HepG2 (cell line): ENCODE measurements around the gene ATN1. TPM values are rescaled to one million over a fixed set of nuclear protein-coding genes. Genes with fewer than 3 reads are reported as not detected.

ENCODE experiments used
- CBX1 ChIP-seq: IDR thresholded peaks from one replicate; pipeline ENCODE4 v1.6.1; 2016; ENCODE audit warnings: antibody characterized with exemption, low read depth
- FOXA3 ChIP-seq: IDR thresholded peaks from 2 replicates; pipeline ENCODE4 v1.6.1; 2016; ENCODE audit warnings: missing genetic modification reagents, missing compliant biosample characterization
- FOXM1 ChIP-seq: sonication (generic); formaldehyde crosslinking; IDR thresholded peaks from 2 replicates; pipeline ENCODE4 v1.5.0; 2020; ENCODE audit warnings: missing genetic modification reagents
- HES4 ChIP-seq: sonication (generic); formaldehyde crosslinking; IDR thresholded peaks from 2 replicates; pipeline ENCODE4 v1.9.0; 2021; ENCODE audit warnings: mild to moderate bottlenecking, missing genetic modification reagents, borderline replicate concordance
- HNF4G ChIP-seq, 2 experiments: sonication (generic) in 1 of 2; formaldehyde crosslinking in 1 of 2; IDR thresholded peaks; 2 replicates each; pipeline versions ENCODE4 v1.4.0 to v1.6.1; 2011 to 2020; ENCODE audit warnings: borderline replicate concordance in 2 of 2, low read depth in 2 of 2, mild to moderate bottlenecking in 2 of 2, low read length in 1 of 2, missing genetic modification reagents in 1 of 2, moderate library complexity in 1 of 2
- HOXD1 ChIP-seq: sonication (generic); formaldehyde crosslinking; IDR thresholded peaks from 2 replicates; pipeline ENCODE4 v1.5.0; 2020; ENCODE audit warnings: missing genetic modification reagents
- IRX3 ChIP-seq: sonication (generic); formaldehyde crosslinking; IDR thresholded peaks from 2 replicates; pipeline ENCODE4 v1.8.1; 2023; ENCODE audit warnings: mild to moderate bottlenecking, low read depth, missing genetic modification reagents, borderline replicate concordance
- JUND ChIP-seq: sonication (generic); formaldehyde crosslinking; IDR thresholded peaks from 2 replicates; pipeline ENCODE4 v1.8.0; 2022; ENCODE audit warnings: mild to moderate bottlenecking, missing genetic modification reagents
- NFE2 ChIP-seq: sonication (generic); formaldehyde crosslinking; IDR thresholded peaks from 2 replicates; pipeline ENCODE4 v1.4.0; 2020; ENCODE audit warnings: missing genetic modification reagents
- NFIC ChIP-seq: IDR thresholded peaks from 2 replicates; pipeline ENCODE4 v1.6.1; 2012; ENCODE audit warnings: mild to moderate bottlenecking, low read length, inconsistent platforms
- NFKBIZ ChIP-seq: IDR thresholded peaks from 2 replicates; pipeline ENCODE4 v1.6.1; 2018; ENCODE audit warnings: missing genetic modification reagents, missing compliant biosample characterization
- NKX3-1 ChIP-seq: sonication (generic); formaldehyde crosslinking; IDR thresholded peaks from 2 replicates; pipeline ENCODE4 v1.5.0; 2020; ENCODE audit warnings: missing genetic modification reagents
- POLR2G ChIP-seq: fragments of 200-400 bp; formaldehyde crosslinking; IDR thresholded peaks from 2 replicates; pipeline ENCODE4 v1.6.1; 2018; ENCODE audit warnings: mild to moderate bottlenecking, low read depth, low read length, moderate library complexity
- PRMT3 ChIP-seq: sonication (generic); formaldehyde crosslinking; IDR thresholded peaks from 2 replicates; pipeline ENCODE4 v1.8.1; 2022; ENCODE audit warnings: low read depth, mild to moderate bottlenecking, moderate library complexity, missing genetic modification reagents, borderline replicate concordance
- RBM22 ChIP-seq: fragments of 200-400 bp; formaldehyde crosslinking; optimal IDR thresholded peaks from 2 replicates; pipeline ENCODE3; 2017; ENCODE audit warnings: mild to moderate bottlenecking, low read length, moderate library complexity
- ZNF563 ChIP-seq: sonication (generic); formaldehyde crosslinking; IDR thresholded peaks from 2 replicates; pipeline ENCODE4 v1.8.0; 2022; ENCODE audit warnings: mild to moderate bottlenecking, moderate library complexity, missing genetic modification reagents
- ZNF672 ChIP-seq: sonication (generic); formaldehyde crosslinking; IDR thresholded peaks from 2 replicates; pipeline ENCODE4 v1.8.1; 2022; ENCODE audit warnings: missing genetic modification reagents
- polyA plus RNA-seq, 8 experiments: library from polyadenylated mRNA; depleted of rRNA in 3 of 8; stranded (reverse) in 7 of 8; unstranded in 1 of 8; fragments of >200 nt; fragmentation: Illumina TruSeq in 4 of 8; extraction: Trizol in 4 of 8; gene quantifications; 2 replicates each; pipeline versions ENCODE4 v1.2.1 to v1.2.3, GENCODE V29; 2011 to 2016; ENCODE audit warnings: low read depth in 4 of 8, missing spikeins in 1 of 8, mixed read lengths in 1 of 8; ENCODE audit not compliant: insufficient read depth in 1 of 8
- total RNA-seq, 5 experiments: library from RNA; depleted of rRNA; stranded (reverse); fragments of >200 nt; fragmentation: Illumina TruSeq; extraction: Trizol; gene quantifications; 2 replicates each; pipeline ENCODE4 v1.2.3, GENCODE V29; 2016; ENCODE audit warnings: low read depth in 1 of 5
- TF ChIP-seq, protein P1 (sequence below): IDR thresholded peaks from 2 replicates; pipeline ENCODE4 v1.6.1; 2018; ENCODE audit warnings: missing genetic modification reagents
- TF ChIP-seq, protein P2 (sequence below): sonication (generic); formaldehyde crosslinking; IDR thresholded peaks from 2 replicates; pipeline ENCODE4 v1.4.0; 2020; ENCODE audit warnings: low read depth, mild to moderate bottlenecking, missing genetic modification reagents
- TF ChIP-seq, protein P3 (sequence below): sonication (generic); formaldehyde crosslinking; IDR thresholded peaks from 2 replicates; pipeline ENCODE4 v1.8.0; 2022; ENCODE audit warnings: missing genetic modification reagents, mild to moderate bottlenecking, moderate library complexity, borderline replicate concordance
- TF ChIP-seq, protein P4 (sequence below): sonication (generic); formaldehyde crosslinking; IDR thresholded peaks from 2 replicates; pipeline ENCODE4 v1.8.1; 2023; ENCODE audit warnings: mild to moderate bottlenecking, inconsistent platforms, moderate library complexity, missing genetic modification reagents, borderline replicate concordance
- TF ChIP-seq, protein P5 (sequence below): IDR thresholded peaks from 2 replicates; pipeline ENCODE4 v1.6.1; 2016; ENCODE audit warnings: control low read depth

ATN1 gene
- total and polyA plus RNA-seq, 2 of the 13 experiments (the other 11 are each of a cell fraction or from before 2014, with no cell fraction given): 2.1 to 8.6 TPM

- TF ChIP-seq PRMT3 (no peak), FOXA3 (CRISPR knock-in tag) (peak; percentile 30; the same call in 1 of the 2 replicates), NFE2 (no peak), IRX3 (no peak), JUND (no peak), HES4 (CRISPR knock-in tag) (no peak), ZNF563 (CRISPR knock-in tag) (no peak), RBM22 (no peak), NFKBIZ (CRISPR knock-in tag) (0 out of 2 replicates have a peak, but pooled peaks have one; percentile 41), NFIC (no peak), POLR2G (no peak), FOXM1 (CRISPR knock-in tag) (no peak), HOXD1 (CRISPR knock-in tag) (peak; percentile 53; the same call in 1 of the 2 replicates), ZNF672 (CRISPR knock-in tag) (no peak), HNF4G (IDR thresholded peaks at IDR 0.05; ENCODE audit: borderline replicate concordance, low read depth, low read length) (no peak), HNF4G (CRISPR knock-in tag; IDR thresholded peaks at IDR 0.05; ENCODE audit: borderline replicate concordance, low read depth) (no peak), NKX3-1 (CRISPR knock-in tag) (0 out of 2 replicates have a peak, but pooled peaks have one; percentile 46), CBX1 (peak; percentile 35)
- TF ChIP-seq, protein P1, sequence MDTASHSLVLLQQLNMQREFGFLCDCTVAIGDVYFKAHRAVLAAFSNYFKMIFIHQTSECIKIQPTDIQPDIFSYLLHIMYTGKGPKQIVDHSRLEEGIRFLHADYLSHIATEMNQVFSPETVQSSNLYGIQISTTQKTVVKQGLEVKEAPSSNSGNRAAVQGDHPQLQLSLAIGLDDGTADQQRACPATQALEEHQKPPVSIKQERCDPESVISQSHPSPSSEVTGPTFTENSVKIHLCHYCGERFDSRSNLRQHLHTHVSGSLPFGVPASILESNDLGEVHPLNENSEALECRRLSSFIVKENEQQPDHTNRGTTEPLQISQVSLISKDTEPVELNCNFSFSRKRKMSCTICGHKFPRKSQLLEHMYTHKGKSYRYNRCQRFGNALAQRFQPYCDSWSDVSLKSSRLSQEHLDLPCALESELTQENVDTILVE: 0 out of 2 replicates have a peak, but pooled peaks have one; percentile 18
- TF ChIP-seq, protein P2, sequence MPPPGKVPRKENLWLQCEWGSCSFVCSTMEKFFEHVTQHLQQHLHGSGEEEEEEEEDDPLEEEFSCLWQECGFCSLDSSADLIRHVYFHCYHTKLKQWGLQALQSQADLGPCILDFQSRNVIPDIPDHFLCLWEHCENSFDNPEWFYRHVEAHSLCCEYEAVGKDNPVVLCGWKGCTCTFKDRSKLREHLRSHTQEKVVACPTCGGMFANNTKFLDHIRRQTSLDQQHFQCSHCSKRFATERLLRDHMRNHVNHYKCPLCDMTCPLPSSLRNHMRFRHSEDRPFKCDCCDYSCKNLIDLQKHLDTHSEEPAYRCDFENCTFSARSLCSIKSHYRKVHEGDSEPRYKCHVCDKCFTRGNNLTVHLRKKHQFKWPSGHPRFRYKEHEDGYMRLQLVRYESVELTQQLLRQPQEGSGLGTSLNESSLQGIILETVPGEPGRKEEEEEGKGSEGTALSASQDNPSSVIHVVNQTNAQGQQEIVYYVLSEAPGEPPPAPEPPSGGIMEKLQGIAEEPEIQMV: no peak
- TF ChIP-seq, protein P3, sequence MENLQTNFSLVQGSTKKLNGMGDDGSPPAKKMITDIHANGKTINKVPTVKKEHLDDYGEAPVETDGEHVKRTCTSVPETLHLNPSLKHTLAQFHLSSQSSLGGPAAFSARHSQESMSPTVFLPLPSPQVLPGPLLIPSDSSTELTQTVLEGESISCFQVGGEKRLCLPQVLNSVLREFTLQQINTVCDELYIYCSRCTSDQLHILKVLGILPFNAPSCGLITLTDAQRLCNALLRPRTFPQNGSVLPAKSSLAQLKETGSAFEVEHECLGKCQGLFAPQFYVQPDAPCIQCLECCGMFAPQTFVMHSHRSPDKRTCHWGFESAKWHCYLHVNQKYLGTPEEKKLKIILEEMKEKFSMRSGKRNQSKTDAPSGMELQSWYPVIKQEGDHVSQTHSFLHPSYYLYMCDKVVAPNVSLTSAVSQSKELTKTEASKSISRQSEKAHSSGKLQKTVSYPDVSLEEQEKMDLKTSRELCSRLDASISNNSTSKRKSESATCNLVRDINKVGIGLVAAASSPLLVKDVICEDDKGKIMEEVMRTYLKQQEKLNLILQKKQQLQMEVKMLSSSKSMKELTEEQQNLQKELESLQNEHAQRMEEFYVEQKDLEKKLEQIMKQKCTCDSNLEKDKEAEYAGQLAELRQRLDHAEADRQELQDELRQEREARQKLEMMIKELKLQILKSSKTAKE (CRISPR knock-in tag): no peak
- TF ChIP-seq, protein P4, sequence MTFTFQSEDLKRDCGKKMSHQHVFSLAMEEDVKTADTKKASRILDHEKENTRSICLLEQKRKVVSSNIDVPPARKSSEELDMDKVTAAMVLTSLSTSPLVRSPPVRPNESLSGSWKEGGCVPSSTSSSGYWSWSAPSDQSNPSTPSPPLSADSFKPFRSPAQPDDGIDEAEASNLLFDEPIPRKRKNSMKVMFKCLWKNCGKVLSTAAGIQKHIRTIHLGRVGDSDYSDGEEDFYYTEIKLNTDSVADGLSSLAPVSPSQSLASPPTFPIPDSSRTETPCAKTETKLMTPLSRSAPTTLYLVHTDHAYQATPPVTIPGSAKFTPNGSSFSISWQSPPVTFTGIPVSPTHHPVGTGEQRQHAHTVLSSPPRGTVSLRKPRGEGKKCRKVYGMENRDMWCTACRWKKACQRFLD (CRISPR knock-in tag): 0 out of 2 replicates have a peak, but pooled peaks have one; percentile 34
- TF ChIP-seq, protein P5, sequence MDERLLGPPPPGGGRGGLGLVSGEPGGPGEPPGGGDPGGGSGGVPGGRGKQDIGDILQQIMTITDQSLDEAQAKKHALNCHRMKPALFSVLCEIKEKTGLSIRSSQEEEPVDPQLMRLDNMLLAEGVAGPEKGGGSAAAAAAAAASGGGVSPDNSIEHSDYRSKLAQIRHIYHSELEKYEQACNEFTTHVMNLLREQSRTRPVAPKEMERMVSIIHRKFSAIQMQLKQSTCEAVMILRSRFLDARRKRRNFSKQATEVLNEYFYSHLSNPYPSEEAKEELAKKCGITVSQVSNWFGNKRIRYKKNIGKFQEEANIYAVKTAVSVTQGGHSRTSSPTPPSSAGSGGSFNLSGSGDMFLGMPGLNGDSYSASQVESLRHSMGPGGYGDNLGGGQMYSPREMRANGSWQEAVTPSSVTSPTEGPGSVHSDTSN: no peak
These were observed 37.4 kb downstream of the ATN1 start (continued) for GRCh38 chr12:6965026-6965661.
